Measurements from ENCODE around the gene TCTN1. TPM values are rescaled to one million over a fixed set of nuclear protein-coding genes. Genes with fewer than 3 reads are reported as not detected.
A peak's percentile ranks its signal among the peaks of the same experiment; 100 is the strongest.

Gene TCTN1
- total RNA-seq, 1 donor from 2014 or later = 4.5 TPM

DNA sequence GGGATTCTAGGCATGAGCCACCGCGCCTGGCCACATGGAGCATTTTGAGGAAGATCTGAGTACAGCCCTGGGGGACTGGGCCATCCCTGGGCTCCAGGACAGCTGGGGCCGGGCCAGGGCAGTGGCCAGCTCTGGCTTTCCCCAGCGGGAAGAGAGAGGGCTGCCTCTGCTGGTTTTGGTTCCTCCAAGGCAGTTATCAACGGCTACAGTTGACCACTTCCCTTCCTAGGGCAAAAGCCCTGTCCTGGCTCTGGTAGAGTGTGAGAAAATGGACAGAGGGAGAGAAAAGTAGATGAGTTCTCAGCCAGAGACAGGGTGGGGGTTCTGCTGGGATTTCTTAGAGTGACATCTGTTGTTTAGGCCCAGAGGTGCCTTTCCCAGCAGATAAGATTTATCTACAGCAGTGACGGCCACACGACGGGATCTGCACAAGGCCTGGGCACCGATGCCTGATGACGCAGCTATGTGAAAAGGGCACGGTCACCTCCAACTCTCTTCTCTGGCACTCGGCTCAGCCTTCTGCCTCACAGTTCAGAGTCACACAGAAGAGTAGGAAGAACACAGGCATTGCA, 80.5 kb downstream of the TCTN1 start:
- no peaks in the 10 kb centered on the region for H3K36me3 ChIP-seq (ENCODE audit: control insufficient read depth, insufficient read depth, low read length)
- no peaks in the 10 kb centered on the region for H3K27me3 ChIP-seq (ENCODE audit: control insufficient read depth, insufficient read depth, low read length)
- FAIRE-seq (no peak), DNase-seq (ENCODE audit: low read depth) (no peak)
- H3K4me3 ChIP-seq (ENCODE audit: low read depth, low read length) = no peak overlapping the region
- TF ChIP-seq, protein P1, sequence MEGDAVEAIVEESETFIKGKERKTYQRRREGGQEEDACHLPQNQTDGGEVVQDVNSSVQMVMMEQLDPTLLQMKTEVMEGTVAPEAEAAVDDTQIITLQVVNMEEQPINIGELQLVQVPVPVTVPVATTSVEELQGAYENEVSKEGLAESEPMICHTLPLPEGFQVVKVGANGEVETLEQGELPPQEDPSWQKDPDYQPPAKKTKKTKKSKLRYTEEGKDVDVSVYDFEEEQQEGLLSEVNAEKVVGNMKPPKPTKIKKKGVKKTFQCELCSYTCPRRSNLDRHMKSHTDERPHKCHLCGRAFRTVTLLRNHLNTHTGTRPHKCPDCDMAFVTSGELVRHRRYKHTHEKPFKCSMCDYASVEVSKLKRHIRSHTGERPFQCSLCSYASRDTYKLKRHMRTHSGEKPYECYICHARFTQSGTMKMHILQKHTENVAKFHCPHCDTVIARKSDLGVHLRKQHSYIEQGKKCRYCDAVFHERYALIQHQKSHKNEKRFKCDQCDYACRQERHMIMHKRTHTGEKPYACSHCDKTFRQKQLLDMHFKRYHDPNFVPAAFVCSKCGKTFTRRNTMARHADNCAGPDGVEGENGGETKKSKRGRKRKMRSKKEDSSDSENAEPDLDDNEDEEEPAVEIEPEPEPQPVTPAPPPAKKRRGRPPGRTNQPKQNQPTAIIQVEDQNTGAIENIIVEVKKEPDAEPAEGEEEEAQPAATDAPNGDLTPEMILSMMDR (IDR thresholded peaks at IDR 0.05; ENCODE audit: insufficient read depth, low read length, severe bottlenecking) = no peak

GRCh38 chr12:110696283-110696682, 82.4 kb downstream of the TCTN1 start:
- Histone ChIP-seq H3K36me3 (ENCODE audit: control insufficient read depth, insufficient read depth, low read length) (no peaks in the 10 kb centered on the region), H3K27me3 (ENCODE audit: control insufficient read depth, insufficient read depth, low read length) (no peaks in the 10 kb centered on the region), H3K4me3 (ENCODE audit: low read depth, low read length) (no peak overlapping the region)
- DNase-seq (ENCODE audit: low read depth) (no peak), FAIRE-seq (no peak)
- TF ChIP-seq, protein P1 (IDR thresholded peaks at IDR 0.05; ENCODE audit: insufficient read depth, low read length, severe bottlenecking) = no peak

GRCh38 chr12:110697236-110697635, 83.3 kb downstream of the TCTN1 start:
- H3K36me3 ChIP-seq (ENCODE audit: control insufficient read depth, insufficient read depth, low read length) = no peaks in the 10 kb centered on the region
- DNase-seq (ENCODE audit: low read depth) (no peak), FAIRE-seq (no peak)
- TF ChIP-seq, protein P1 (IDR thresholded peaks at IDR 0.05; ENCODE audit: insufficient read depth, low read length, severe bottlenecking) = no peak
- H3K27me3 ChIP-seq (ENCODE audit: control insufficient read depth, insufficient read depth, low read length) = no peaks in the 10 kb centered on the region
- H3K4me3 ChIP-seq (ENCODE audit: low read depth, low read length) = no peak overlapping the region

- FAIRE-seq (no peak), DNase-seq (ENCODE audit: low read depth) (peak; percentile 75)
- TF ChIP-seq, protein P1 (IDR thresholded peaks at IDR 0.05; ENCODE audit: insufficient read depth, low read length, severe bottlenecking) = peak; percentile 82
- Histone ChIP-seq H3K27me3 (ENCODE audit: control insufficient read depth, insufficient read depth, low read length) (no peaks in the 10 kb centered on the region), H3K4me3 (ENCODE audit: low read depth, low read length) (no peak overlapping the region), H3K36me3 (ENCODE audit: control insufficient read depth, insufficient read depth, low read length) (no peaks in the 10 kb centered on the region)
Observed at GRCh38 chr12:110698171-110698902, 84.4 kb downstream of the TCTN1 start.

Other genes with a start within 250 kb of the TCTN1 start
- 36.1 and 44.4 TPM in 2 replicates for gene ANAPC7, start 210.4 kb upstream of the TCTN1 start, total RNA-seq
- 204 and 210 TPM in 2 replicates for gene ARPC3, start 163.8 kb upstream of the TCTN1 start, total RNA-seq
- 16.6 and 19.7 TPM in 2 replicates for gene GPN3, start 145.9 kb upstream of the TCTN1 start, total RNA-seq
- gene FAM216A, start 145.3 kb upstream of the TCTN1 start, total RNA-seq = 1.9 and 3.9 TPM in 2 replicates
- 46.5 and 55.3 TPM in 2 replicates for gene VPS29, start 112.0 kb upstream of the TCTN1 start, total RNA-seq
- 0.26 TPM in 2 replicates for gene RAD9B, start 111.8 kb upstream of the TCTN1 start, total RNA-seq
- gene PPTC7, start 30.8 kb upstream of the TCTN1 start, total RNA-seq = 8.7 and 10.8 TPM in 2 replicates
- 0.53 and 0.77 TPM in 2 replicates for gene HVCN1, start 75.0 kb downstream of the TCTN1 start, total RNA-seq
- gene PPP1CC, start 128.8 kb downstream of the TCTN1 start, total RNA-seq = 42.8 and 86.6 TPM in 2 replicates
- not detected in 2 replicates for gene CCDC63, start 232.9 kb downstream of the TCTN1 start, total RNA-seq

All from bronchial epithelial cell (primary cell).